HG03139 (cell line): ENCODE measurements around the gene EDC3.

Experiments used
- ATAC-seq: cut with Tn5 transposase; IDR thresholded peaks from one replicate; pipeline ENCODE4 v1.9.1; 2021; ENCODE audit not compliant: unreplicated experiment

EDC3 gene

GRCh38 chr15:74585191-74585590, 110.6 kb downstream of the EDC3 start:
- no peak for ATAC-seq

DNA sequence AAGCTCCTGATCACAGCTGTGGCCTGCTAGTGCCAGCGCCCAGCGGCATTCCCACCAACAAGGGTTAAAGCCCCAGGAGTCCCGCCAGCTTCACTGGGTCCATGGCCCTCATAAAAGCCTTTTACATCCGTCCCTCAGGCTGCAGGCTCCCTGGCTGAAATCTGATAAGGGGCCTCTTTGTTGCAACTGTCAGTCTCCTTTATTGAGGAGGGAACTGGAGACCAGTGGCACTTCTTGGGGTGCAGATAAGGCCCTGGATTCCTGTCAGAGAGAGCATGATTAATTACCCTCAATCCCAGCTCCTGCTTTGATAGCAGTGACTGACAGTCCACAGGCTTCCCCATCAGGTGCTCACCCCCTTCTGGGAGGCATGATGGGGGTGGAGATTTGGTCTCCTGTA, 111.0 kb downstream of the EDC3 start:
- ATAC-seq = no peak

GRCh38 chr15:74584204-74584603, 111.6 kb downstream of the EDC3 start:
- no peak for ATAC-seq
